ENCODE measurements around the gene PCDHA9.
A peak's percentile ranks its signal among the peaks of the same experiment; 100 is the strongest.
"Not testable (repeated sequence)": the region's sequence is repeated elsewhere in the genome, so short reads cannot be mapped to it uniquely, and the experiment has no call there.

PCDHA9 gene

GRCh38 chr5:140848139-140849102 is at the start of gene PCDHA9:
Gene PCDHA9, plus strand, starts transcription at chr5:140848382. Its CDS starts 114 bp downstream, at chr5:140848496.
- not testable (repeated sequence) for DNase-seq (ENCODE audit: low spot score)

- no peak for DNase-seq (ENCODE audit: low spot score)
Observed at GRCh38 chr5:140800816-140801493, 47.2 kb upstream of the PCDHA9 start, which contains the start of gene PCDHA3. Gene PCDHA3, plus strand, starts transcription at chr5:140801057.

GRCh38 chr5:140801494-140801841 is 46.7 kb upstream of the PCDHA9 start:
- no peak for DNase-seq (ENCODE audit: low spot score)

GRCh38 chr5:140802381-140802780 is 45.8 kb upstream of the PCDHA9 start:
- not testable (repeated sequence) for DNase-seq (ENCODE audit: low spot score)

- no peak for DNase-seq (ENCODE audit: low spot score)
Observed at GRCh38 chr5:140802781-140803271, 45.4 kb upstream of the PCDHA9 start.

- DNase-seq (ENCODE audit: low spot score): no peak
Observed at GRCh38 chr5:140806834-140807775, 41.1 kb upstream of the PCDHA9 start, which contains the start of gene PCDHA4. Gene PCDHA4, plus strand, starts transcription at chr5:140807068.

GRCh38 chr5:140808241-140808888 is 39.8 kb upstream of the PCDHA9 start:
- not testable (repeated sequence) for DNase-seq (ENCODE audit: low spot score)

- DNase-seq (ENCODE audit: low spot score): no peak
Observed at GRCh38 chr5:140808889-140809291, 39.3 kb upstream of the PCDHA9 start.

GRCh38 chr5:140821375-140822280 is 26.6 kb upstream of the PCDHA9 start, which contains the start of gene PCDHA5:
Gene PCDHA5, plus strand, starts transcription at chr5:140821613.
- DNase-seq (ENCODE audit: low spot score): no peak

- DNase-seq (ENCODE audit: low spot score): no peak
Observed at GRCh38 chr5:140822281-140822629, 25.9 kb upstream of the PCDHA9 start.

GRCh38 chr5:140822969-140823368 is 25.2 kb upstream of the PCDHA9 start:
- DNase-seq (ENCODE audit: low spot score): not testable (repeated sequence)

GRCh38 chr5:140823475-140823874 is 24.7 kb upstream of the PCDHA9 start:
- no peak for DNase-seq (ENCODE audit: low spot score)

- DNase-seq (ENCODE audit: low spot score): no peak
Observed at GRCh38 chr5:140827704-140828361, 20.3 kb upstream of the PCDHA9 start, which contains the start of gene PCDHA6. Gene PCDHA6, plus strand, starts transcription at chr5:140827960. Its CDS starts 132 bp downstream, at chr5:140828092.

- no peak for DNase-seq (ENCODE audit: low spot score)
Observed at GRCh38 chr5:140828362-140828737, 19.8 kb upstream of the PCDHA9 start.

- DNase-seq (ENCODE audit: low spot score): not testable (repeated sequence)
Observed at GRCh38 chr5:140829511-140830501, 18.4 kb upstream of the PCDHA9 start.

GRCh38 chr5:140833993-140834392 is 14.2 kb upstream of the PCDHA9 start, which contains the start of gene PCDHA7:
Gene PCDHA7, plus strand, starts transcription at chr5:140834269. Its CDS starts 115 bp downstream, at chr5:140834384.
- peak; percentile 23 for DNase-seq (ENCODE audit: low spot score)

GRCh38 chr5:140834439-140835008 is 13.7 kb upstream of the PCDHA9 start:
- DNase-seq (ENCODE audit: low spot score): not testable (repeated sequence)

All from AG20443 (cell line).